Lower leg skin (tissue), 3 donors: Measurements from ENCODE around the gene UQCC2.

Experiments
- POLR2A ChIP-seq, 2 donors: fragments of 450-650 bp; IDR thresholded peaks; one replicate each; pipeline ENCODE4 v1.6.1; 2016 to 2017; ENCODE audit warnings: antibody characterized with exemption in 2 of 2, mild to moderate bottlenecking in 1 of 2, moderate library complexity in 1 of 2
- TF ChIP-seq, protein P1 (sequence below), 3 donors: fragments of 450-650 bp; IDR thresholded peaks; one replicate each; pipeline ENCODE4 v1.5.1; 2016; ENCODE audit warnings: antibody characterized with exemption in 3 of 3, mild to moderate bottlenecking in 3 of 3, moderate library complexity in 2 of 3

DNA sequence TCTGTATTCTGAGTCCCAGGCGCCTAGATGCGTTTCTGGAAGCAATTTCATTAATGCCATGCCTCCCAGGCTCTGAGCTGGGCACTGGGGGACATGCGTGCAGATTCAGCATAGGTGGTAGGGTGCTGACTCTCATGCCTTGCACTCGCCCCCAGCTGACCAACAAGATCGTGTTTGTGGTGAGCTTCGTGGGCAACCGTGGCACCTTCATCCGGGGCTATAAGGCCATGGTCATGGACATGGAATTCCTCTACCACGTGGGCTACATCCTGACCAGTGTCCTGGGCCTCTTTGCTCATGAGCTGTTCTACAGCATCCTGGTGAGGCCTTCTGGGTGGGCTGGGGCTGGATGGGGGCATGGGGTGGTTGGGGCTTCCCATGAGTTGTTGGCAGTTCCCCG is 21.6 kb downstream of the UQCC2 start:
- TF ChIP-seq, protein P1, sequence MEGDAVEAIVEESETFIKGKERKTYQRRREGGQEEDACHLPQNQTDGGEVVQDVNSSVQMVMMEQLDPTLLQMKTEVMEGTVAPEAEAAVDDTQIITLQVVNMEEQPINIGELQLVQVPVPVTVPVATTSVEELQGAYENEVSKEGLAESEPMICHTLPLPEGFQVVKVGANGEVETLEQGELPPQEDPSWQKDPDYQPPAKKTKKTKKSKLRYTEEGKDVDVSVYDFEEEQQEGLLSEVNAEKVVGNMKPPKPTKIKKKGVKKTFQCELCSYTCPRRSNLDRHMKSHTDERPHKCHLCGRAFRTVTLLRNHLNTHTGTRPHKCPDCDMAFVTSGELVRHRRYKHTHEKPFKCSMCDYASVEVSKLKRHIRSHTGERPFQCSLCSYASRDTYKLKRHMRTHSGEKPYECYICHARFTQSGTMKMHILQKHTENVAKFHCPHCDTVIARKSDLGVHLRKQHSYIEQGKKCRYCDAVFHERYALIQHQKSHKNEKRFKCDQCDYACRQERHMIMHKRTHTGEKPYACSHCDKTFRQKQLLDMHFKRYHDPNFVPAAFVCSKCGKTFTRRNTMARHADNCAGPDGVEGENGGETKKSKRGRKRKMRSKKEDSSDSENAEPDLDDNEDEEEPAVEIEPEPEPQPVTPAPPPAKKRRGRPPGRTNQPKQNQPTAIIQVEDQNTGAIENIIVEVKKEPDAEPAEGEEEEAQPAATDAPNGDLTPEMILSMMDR (IDR thresholded peaks at IDR 0.05) = no peak
- TF ChIP-seq POLR2A (IDR thresholded peaks at IDR 0.05) = no peak
